BLaER1 treated with 17β-estradiol and CSF1 and Interleukin-3, amounts not matched to agents 10 nM and 100 nM (cell line): ENCODE results near the gene STX8.

Experiments used
- H3K27ac ChIP-seq, 11 experiments: shearing (Covaris generic); formaldehyde crosslinking; 2 replicates each; pipeline ENCODE4 v1.8.1; 2022
- H3K27me3 ChIP-seq, 11 experiments: shearing (Covaris generic); formaldehyde crosslinking; 2 replicates each; pipeline ENCODE4 v1.8.1; 2022
- H3K36me3 ChIP-seq, 11 experiments: shearing (Covaris generic); formaldehyde crosslinking; 2 replicates each; pipeline ENCODE4 v1.8.1; 2022
- H3K4me1 ChIP-seq, 10 experiments: shearing (Covaris generic); formaldehyde crosslinking; 2 replicates each; pipeline ENCODE4 v1.8.1; 2022
- H3K4me2 ChIP-seq, 11 experiments: shearing (Covaris generic); formaldehyde crosslinking; 2 replicates each; pipeline ENCODE4 v1.8.1; 2022
- H3K4me3 ChIP-seq, 10 experiments: shearing (Covaris generic); formaldehyde crosslinking; 2 replicates each; pipeline ENCODE4 v1.8.1; 2022
- H3K9ac ChIP-seq, 11 experiments: shearing (Covaris generic); formaldehyde crosslinking; 2 replicates each; pipeline ENCODE4 v1.8.1; 2022
- H3K9me3 ChIP-seq, 11 experiments: shearing (Covaris generic); formaldehyde crosslinking; replicated peaks in 1 of 11; 2 replicates each; pipeline ENCODE4 v1.8.1; 2022
- H4K20me1 ChIP-seq, 11 experiments: shearing (Covaris generic); formaldehyde crosslinking; 2 replicates each; pipeline ENCODE4 v1.8.1; 2022
- Cebpa-rat ChIP-seq, 11 experiments: shearing (Covaris generic); IDR thresholded peaks; 2 replicates each; pipeline ENCODE4 v1.8.1; 2022

Gene STX8

GRCh38 chr17:9324864-9325263, 250.8 kb downstream of the STX8 start:
- Histone ChIP-seq H3K4me2 (no peak overlapping the region), H3K9me3 (no peaks in the 10 kb centered on the region), H3K27ac (no peak overlapping the region), H3K36me3 (peaks cover 0 to 6% (median 0%) of the 10 kb centered on the region in 11 experiments; a peak in 1 of 22 replicates), H3K27me3 (no peaks in the 10 kb centered on the region), H3K4me1 (0 out of 20 replicates have a peak, but pooled peaks cover 0 to 3% (median 0%) of the 10 kb centered on the region in 10 experiments), H4K20me1 (peaks cover 0 to 14% (median 0%) of the 10 kb centered on the region in 11 experiments; a peak in 3 of 22 replicates), H3K4me3 (no peak overlapping the region), H3K9ac (no peak overlapping the region)
- no peak for TF ChIP-seq Cebpa-rat (IDR thresholded peaks at IDR 0.05)

GRCh38 chr17:9322326-9322725, 253.3 kb downstream of the STX8 start:
- Histone ChIP-seq H3K9ac (no peak overlapping the region), H3K27me3 (no peaks in the 10 kb centered on the region), H3K9me3 (peaks cover 16 to 25% (median 22%) of the 10 kb centered on the region in 11 experiments), H4K20me1 (peaks cover 0 to 6% (median 0%) of the 10 kb centered on the region in 11 experiments; a peak in 1 of 22 replicates), H3K27ac (no peak overlapping the region), H3K4me1 (0 out of 20 replicates have a peak, but pooled peaks cover 0 to 1% (median 0%) of the 10 kb centered on the region in 10 experiments), H3K4me3 (no peak overlapping the region), H3K4me2 (no peak overlapping the region), H3K36me3 (peaks cover 0 to 8% (median 3%) of the 10 kb centered on the region in 11 experiments; a peak in 5 of 22 replicates)
- TF ChIP-seq Cebpa-rat (IDR thresholded peaks at IDR 0.05) = no peak

GRCh38 chr17:9321890-9322289, 253.7 kb downstream of the STX8 start:
- Histone ChIP-seq H3K9me3 (peaks cover 16 to 29% (median 26%) of the 10 kb centered on the region in 11 experiments), H3K4me3 (no peak overlapping the region), H3K27me3 (no peaks in the 10 kb centered on the region), H3K36me3 (peaks cover 0 to 8% (median 3%) of the 10 kb centered on the region in 11 experiments; a peak in 6 of 22 replicates), H3K4me1 (no peaks in the 10 kb centered on the region), H3K27ac (no peak overlapping the region), H3K4me2 (no peak overlapping the region), H3K9ac (no peak overlapping the region), H4K20me1 (peaks cover 0 to 6% (median 0%) of the 10 kb centered on the region in 11 experiments; a peak in 1 of 22 replicates)
- TF ChIP-seq Cebpa-rat (IDR thresholded peaks at IDR 0.05) = no peak

GRCh38 chr17:9315360-9315759, 260.3 kb downstream of the STX8 start:
- TF ChIP-seq Cebpa-rat (IDR thresholded peaks at IDR 0.05) = no peak
- H3K9ac ChIP-seq = no peak overlapping the region
- no peaks in the 10 kb centered on the region for H3K27me3 ChIP-seq
- peaks cover 0 to 16% (median 3%) of the 10 kb centered on the region in 11 experiments; a peak in 5 of 22 replicates for H3K36me3 ChIP-seq
- H3K4me1 ChIP-seq = no peaks in the 10 kb centered on the region
- H4K20me1 ChIP-seq = no peaks in the 10 kb centered on the region
- H3K9me3 ChIP-seq = peaks cover 16 to 36% (median 31%) of the 10 kb centered on the region in 11 experiments
- no peak overlapping the region for H3K27ac ChIP-seq
- no peak overlapping the region for H3K4me3 ChIP-seq
- H3K4me2 ChIP-seq = no peak overlapping the region

GRCh38 chr17:9313346-9313745, 262.3 kb downstream of the STX8 start:
- Histone ChIP-seq H3K27me3 (no peaks in the 10 kb centered on the region), H3K36me3 (peaks cover 0 to 9% (median under 1%) of the 10 kb centered on the region in 11 experiments; a peak in 4 of 22 replicates), H3K4me3 (no peak overlapping the region), H3K9me3 (peaks cover 8 to 24% (median 18%) of the 10 kb centered on the region in 11 experiments; a peak in 21 of 22 replicates), H4K20me1 (no peaks in the 10 kb centered on the region), H3K4me2 (no peak overlapping the region), H3K4me1 (no peaks in the 10 kb centered on the region), H3K27ac (no peak overlapping the region), H3K9ac (no peak overlapping the region)
- TF ChIP-seq Cebpa-rat (IDR thresholded peaks at IDR 0.05) = no peak

GRCh38 chr17:9309216-9309615, 266.4 kb downstream of the STX8 start:
- Histone ChIP-seq H3K36me3 (0 out of 22 replicates have a peak, but pooled peaks cover 0 to 8% (median 0%) of the 10 kb centered on the region in 11 experiments), H3K9ac (no peak overlapping the region), H4K20me1 (no peaks in the 10 kb centered on the region), H3K4me2 (no peak overlapping the region), H3K27ac (no peak overlapping the region), H3K4me1 (no peaks in the 10 kb centered on the region), H3K4me3 (no peak overlapping the region), H3K27me3 (no peaks in the 10 kb centered on the region), H3K9me3 (no peaks in the 10 kb centered on the region)
- no peak for TF ChIP-seq Cebpa-rat (IDR thresholded peaks at IDR 0.05)

- Histone ChIP-seq H3K27me3 (no peaks in the 10 kb centered on the region), H4K20me1 (no peaks in the 10 kb centered on the region), H3K9ac (no peak overlapping the region), H3K9me3 (no peaks in the 10 kb centered on the region), H3K4me3 (no peak overlapping the region), H3K4me1 (peaks cover 0 to 1% (median 0%) of the 10 kb centered on the region in 10 experiments; a peak in 2 of 20 replicates), H3K4me2 (no peak overlapping the region), H3K36me3 (0 out of 22 replicates have a peak, but pooled peaks cover 0 to 6% (median 0%) of the 10 kb centered on the region in 11 experiments), H3K27ac (no peak overlapping the region)
- no peak for TF ChIP-seq Cebpa-rat (IDR thresholded peaks at IDR 0.05)
These were observed 267.6 kb downstream of the STX8 start for GRCh38 chr17:9308069-9308468.

- no peak overlapping the region for H3K9ac ChIP-seq
- 0 out of 22 replicates have a peak, but pooled peaks cover 0 to under 1% (median 0%) of the 10 kb centered on the region in 11 experiments for H3K36me3 ChIP-seq
- no peak overlapping the region for H3K4me3 ChIP-seq
- TF ChIP-seq Cebpa-rat (IDR thresholded peaks at IDR 0.05) = no peak
- H3K9me3 ChIP-seq = no peaks in the 10 kb centered on the region
- H3K4me1 ChIP-seq = peaks cover 0 to 7% (median 3%) of the 10 kb centered on the region in 10 experiments; a peak in 17 of 20 replicates
- H3K27ac ChIP-seq = no peak overlapping the region
- H3K4me2 ChIP-seq = no peak overlapping the region
- H3K27me3 ChIP-seq = no peaks in the 10 kb centered on the region
- no peaks in the 10 kb centered on the region for H4K20me1 ChIP-seq
These were observed 268.2 kb downstream of the STX8 start for GRCh38 chr17:9307313-9307998.

- Histone ChIP-seq H3K36me3 (no peaks in the 10 kb centered on the region), H4K20me1 (no peaks in the 10 kb centered on the region), H3K4me2 (no peak overlapping the region), H3K27ac (no peak overlapping the region), H3K27me3 (no peaks in the 10 kb centered on the region), H3K4me3 (no peak overlapping the region), H3K9ac (no peak overlapping the region), H3K4me1 (peaks cover 0 to 21% (median 15%) of the 10 kb centered on the region in 10 experiments; a peak in 17 of 20 replicates), H3K9me3 (no peaks in the 10 kb centered on the region)
- TF ChIP-seq Cebpa-rat (IDR thresholded peaks at IDR 0.05) = no peak
These were observed 269.5 kb downstream of the STX8 start for GRCh38 chr17:9306086-9306485.
